H1 (cell line): ENCODE results near the gene ZNF23.

Source experiments
- ATF3 ChIP-seq: IDR thresholded peaks from 2 replicates; pipeline ENCODE4 v1.6.1; 2011; ENCODE audit warnings: low read depth, mild to moderate bottlenecking, low read length; ENCODE audit not compliant: insufficient read depth
- BRCA1 ChIP-seq: IDR thresholded peaks from 2 replicates; pipeline ENCODE4 v1.6.1; 2012; ENCODE audit warnings: low read depth, low read length, improper control_type of control experiment
- CTCF ChIP-seq, 3 experiments: IDR thresholded peaks; 1 replicate in 2 of 3; 2 replicates in 1 of 3; pipeline versions ENCODE4 v1.5.1 to v1.6.1; 2011; ENCODE audit warnings: low read length in 3 of 3, mild to moderate bottlenecking in 3 of 3, inconsistent platforms in 2 of 3, low read depth in 1 of 3, moderate library complexity in 1 of 3; ENCODE audit not compliant: insufficient read depth in 1 of 3; ENCODE audit errors: control extremely low read depth in 1 of 3
- EP300 ChIP-seq, 2 experiments: IDR thresholded peaks; 1 replicate in 1 of 2; 2 replicates in 1 of 2; pipeline ENCODE4 v1.6.1; 2011 to 2012; ENCODE audit warnings: low read depth in 2 of 2, low read length in 2 of 2, mild to moderate bottlenecking in 2 of 2, borderline replicate concordance in 1 of 2, inconsistent platforms in 1 of 2, moderate library complexity in 1 of 2
- JUND ChIP-seq: IDR thresholded peaks from 2 replicates; pipeline ENCODE4 v1.6.1; 2011; ENCODE audit warnings: mild to moderate bottlenecking, improper control_type of control experiment, low read length
- POLR2A ChIP-seq, 2 experiments: IDR thresholded peaks; 1 replicate in 1 of 2; 2 replicates in 1 of 2; pipeline ENCODE4 v1.6.1; 2011; ENCODE audit warnings: low read depth in 2 of 2, low read length in 2 of 2, mild to moderate bottlenecking in 2 of 2; ENCODE audit errors: control extremely low read depth in 1 of 2
- POLR2AphosphoS5 ChIP-seq: IDR thresholded peaks from 2 replicates; pipeline ENCODE4 v1.6.1; 2011; ENCODE audit warnings: low read depth, low read length
- RAD21 ChIP-seq, 2 experiments: IDR thresholded peaks in 1 of 2; conservative IDR thresholded peaks in 1 of 2; 2 replicates each; pipeline ENCODE4 v1.6.1; 2011; ENCODE audit warnings: low read depth in 2 of 2, low read length in 2 of 2, improper control_type of control experiment in 1 of 2, inconsistent platforms in 1 of 2, mild to moderate bottlenecking in 1 of 2, moderate library complexity in 1 of 2
- SIN3A ChIP-seq, 2 experiments: IDR thresholded peaks in 1 of 2; conservative IDR thresholded peaks in 1 of 2; 2 replicates each; pipeline ENCODE4 v1.6.1; 2011 to 2012; ENCODE audit warnings: low read length in 2 of 2, improper control_type of control experiment in 1 of 2, low read depth in 1 of 2, mild to moderate bottlenecking in 1 of 2
- TAF1 ChIP-seq: IDR thresholded peaks from 2 replicates; pipeline ENCODE4 v1.6.1; 2011; ENCODE audit warnings: mild to moderate bottlenecking, low read depth, low read length
- YY1 ChIP-seq: IDR thresholded peaks from 2 replicates; pipeline ENCODE4 v1.6.1; 2011; ENCODE audit warnings: low read depth, mild to moderate bottlenecking, low read length
- TF ChIP-seq, protein P1 (sequence below): IDR thresholded peaks from 2 replicates; pipeline ENCODE4 v1.6.1; 2012; ENCODE audit warnings: inconsistent platforms
- TF ChIP-seq, protein P2 (sequence below): IDR thresholded peaks from 2 replicates; pipeline ENCODE4 v1.6.1; 2012; ENCODE audit warnings: inconsistent platforms

DNA sequence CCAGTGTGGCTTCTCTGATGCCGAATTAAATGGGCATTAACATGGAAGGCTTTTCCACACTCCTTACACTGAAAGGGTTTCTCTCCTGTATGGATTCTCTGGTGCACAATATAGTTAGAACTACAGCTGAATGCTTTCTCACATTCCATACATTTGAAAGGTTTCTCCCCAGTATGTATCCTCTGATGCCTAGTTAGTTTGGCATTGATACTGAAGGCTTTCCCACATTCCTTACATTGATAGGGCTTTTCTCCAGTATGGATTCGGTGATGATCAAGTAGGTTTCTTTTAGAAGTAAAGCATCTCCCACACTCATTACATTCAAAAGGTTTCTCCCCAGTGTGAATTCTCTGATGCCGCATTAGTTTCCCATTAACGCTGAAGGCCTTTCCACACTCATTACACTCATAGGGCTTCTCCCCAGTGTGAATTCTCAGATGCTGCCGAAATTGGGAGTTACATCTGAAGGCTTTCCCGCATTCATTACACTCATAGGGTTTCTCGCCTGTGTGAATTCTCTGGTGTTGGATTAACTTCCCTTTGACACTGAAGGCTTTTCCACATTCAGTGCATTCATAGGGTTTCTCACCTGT is 13.7 kb downstream of the ZNF23 start:
- TF ChIP-seq SIN3A (conservative IDR thresholded peaks at IDR 0.05 in 1 of 2, IDR thresholded peaks at IDR 0.05 in 1 of 2; ENCODE audit: low read depth in 1 of 2, low read length in 2 of 2) (no peak), CTCF (IDR thresholded peaks at IDR 0.05; ENCODE audit: control extremely low read depth in 1 of 3, insufficient read depth in 1 of 3, low read depth in 1 of 3, low read length in 3 of 3) (no peak), ATF3 (no peak), POLR2A (IDR thresholded peaks at IDR 0.05; ENCODE audit: control extremely low read depth in 1 of 2, low read depth in 2 of 2, low read length in 2 of 2) (no peak), POLR2AphosphoS5 (no peak), JUND (no peak), TAF1 (no peak), BRCA1 (no peak), RAD21 (IDR thresholded peaks at IDR 0.05 in 1 of 2, conservative IDR thresholded peaks at IDR 0.05 in 1 of 2; ENCODE audit: low read depth in 2 of 2, low read length in 2 of 2) (no peak), EP300 (IDR thresholded peaks at IDR 0.05; ENCODE audit: borderline replicate concordance in 1 of 2, low read depth in 2 of 2, low read length in 2 of 2) (no peak), YY1 (no peak)
- TF ChIP-seq, protein P1, sequence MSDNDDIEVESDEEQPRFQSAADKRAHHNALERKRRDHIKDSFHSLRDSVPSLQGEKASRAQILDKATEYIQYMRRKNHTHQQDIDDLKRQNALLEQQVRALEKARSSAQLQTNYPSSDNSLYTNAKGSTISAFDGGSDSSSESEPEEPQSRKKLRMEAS, result no peak
- TF ChIP-seq, protein P2, sequence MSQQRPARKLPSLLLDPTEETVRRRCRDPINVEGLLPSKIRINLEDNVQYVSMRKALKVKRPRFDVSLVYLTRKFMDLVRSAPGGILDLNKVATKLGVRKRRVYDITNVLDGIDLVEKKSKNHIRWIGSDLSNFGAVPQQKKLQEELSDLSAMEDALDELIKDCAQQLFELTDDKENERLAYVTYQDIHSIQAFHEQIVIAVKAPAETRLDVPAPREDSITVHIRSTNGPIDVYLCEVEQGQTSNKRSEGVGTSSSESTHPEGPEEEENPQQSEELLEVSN, result no peak
